ENCODE results near the gene TMEM117.
"Not testable (repeated sequence)": the region's sequence is repeated elsewhere in the genome, so short reads cannot be mapped to it uniquely, and the experiment has no call there.

Gene TMEM117

DNA sequence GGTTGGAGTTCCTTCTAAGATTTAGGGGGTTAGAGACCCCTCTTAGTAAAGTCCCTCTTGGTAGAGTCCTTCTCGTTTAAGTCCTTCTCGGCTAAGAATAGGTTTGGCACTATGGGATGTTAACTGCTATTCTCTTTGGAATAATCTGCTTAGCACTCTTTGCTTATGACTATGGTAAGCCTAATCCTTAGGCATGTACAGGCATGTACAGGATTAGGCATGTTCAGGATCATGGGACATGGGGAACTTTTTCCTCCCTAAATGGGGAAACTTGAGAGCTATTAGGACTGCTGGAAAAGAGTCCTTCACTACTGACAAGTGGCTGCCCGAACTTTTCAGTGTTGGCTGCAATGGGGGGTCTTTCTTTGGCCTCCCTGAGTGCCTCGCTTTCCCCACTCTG is 193.3 kb downstream of the TMEM117 start:
- no peak for DNase-seq

DNA sequence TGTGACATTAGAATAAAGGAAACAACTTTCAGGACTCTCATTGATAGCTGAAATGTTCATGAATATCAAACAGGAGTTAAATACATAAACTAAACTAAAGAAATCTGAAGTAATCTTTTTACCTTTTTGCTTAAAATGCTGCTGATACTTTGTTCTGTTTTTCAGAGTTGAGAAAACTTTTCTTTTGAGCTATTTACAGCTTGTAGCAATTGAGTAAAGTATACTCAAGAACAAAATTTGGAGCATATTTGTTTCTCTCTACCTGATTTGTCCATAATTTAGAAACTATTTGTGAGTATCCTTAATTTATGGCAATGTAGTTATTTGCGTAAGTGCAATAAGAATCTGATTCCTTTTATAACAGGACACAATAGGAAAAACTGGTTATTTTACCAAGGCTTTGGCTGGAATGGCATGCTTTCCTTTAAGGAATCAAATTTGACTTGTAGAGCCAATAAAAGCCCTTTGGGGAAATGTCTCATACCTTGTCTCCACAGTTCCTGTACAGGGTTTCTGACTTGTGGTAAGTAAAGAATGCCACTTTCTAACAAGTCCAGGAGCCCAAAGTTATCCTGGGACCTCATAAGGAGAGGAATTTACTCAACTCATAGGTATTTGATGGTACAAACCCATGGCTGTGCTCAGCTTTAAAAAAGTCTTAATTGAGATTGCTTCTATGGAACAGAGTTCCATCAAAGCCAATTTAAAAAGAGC is 195.7 kb downstream of the TMEM117 start:
- no peak for DNase-seq

DNA sequence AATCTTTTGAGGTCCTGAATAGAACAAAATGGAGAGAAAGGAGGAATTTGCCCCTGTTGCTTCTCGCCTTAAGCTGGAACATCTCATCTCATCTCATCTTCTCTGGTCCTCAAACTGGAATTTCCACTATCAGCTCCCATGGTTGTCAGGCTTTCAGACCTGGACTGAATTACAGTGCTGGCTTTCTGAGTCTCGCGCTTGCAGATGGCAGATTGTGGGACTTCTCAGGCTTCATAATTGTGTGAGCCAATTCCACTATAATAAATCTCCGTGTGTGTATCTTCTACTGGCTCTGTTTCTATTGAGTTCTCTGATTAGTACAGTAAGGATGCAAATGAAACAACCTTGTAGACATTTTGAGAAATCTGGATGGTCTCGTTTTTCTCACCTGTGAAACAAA is 199.0 kb downstream of the TMEM117 start:
- DNase-seq: no peak

DNA sequence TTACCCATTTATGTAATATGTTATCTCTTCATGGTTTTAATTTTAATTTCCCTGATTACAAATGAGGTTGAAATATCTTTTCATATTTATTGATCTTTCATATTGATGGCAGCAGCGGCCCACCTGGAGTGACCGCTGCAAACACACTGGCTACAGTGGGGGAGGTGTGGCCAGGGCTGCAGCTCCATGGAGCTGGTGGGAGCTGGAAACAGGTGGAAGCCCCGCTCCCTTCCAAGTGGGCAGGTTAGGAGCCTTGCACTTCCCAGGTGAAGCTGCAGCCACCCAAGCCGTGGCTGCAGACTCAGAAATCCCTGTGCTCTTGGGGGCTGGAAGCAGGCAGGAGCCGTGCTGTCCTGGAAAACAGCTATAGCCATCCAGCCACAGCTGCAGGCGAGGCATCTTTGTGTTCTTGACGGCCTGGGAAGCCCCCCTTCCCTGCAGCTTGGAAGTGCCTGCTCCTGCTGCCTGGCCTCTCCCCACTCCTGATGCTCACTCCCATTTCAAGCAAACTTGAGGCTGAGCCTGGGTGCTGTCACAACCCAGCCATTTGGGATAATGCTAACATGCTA is 201.1 kb downstream of the TMEM117 start:
- DNase-seq: no peak

DNA sequence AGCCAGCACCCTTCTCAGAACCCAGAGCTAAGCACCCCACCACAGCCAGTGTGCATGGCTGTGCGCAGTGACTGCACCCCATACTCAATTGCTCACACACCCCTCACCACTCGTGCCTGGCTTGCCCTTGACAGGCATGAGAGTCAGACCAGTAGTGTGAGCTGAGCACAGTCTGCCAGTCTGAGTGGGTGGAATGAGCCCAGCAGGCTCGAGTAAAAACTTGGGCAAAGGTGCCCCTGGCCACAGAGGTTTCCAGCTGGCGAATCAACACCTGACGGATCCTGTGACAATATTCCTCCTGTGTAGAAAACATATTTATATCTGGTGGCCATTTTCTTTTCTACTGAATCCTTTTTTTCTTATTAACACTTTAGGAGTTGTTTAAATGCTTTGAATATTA is 202.5 kb downstream of the TMEM117 start:
- DNase-seq: no peak

DNA sequence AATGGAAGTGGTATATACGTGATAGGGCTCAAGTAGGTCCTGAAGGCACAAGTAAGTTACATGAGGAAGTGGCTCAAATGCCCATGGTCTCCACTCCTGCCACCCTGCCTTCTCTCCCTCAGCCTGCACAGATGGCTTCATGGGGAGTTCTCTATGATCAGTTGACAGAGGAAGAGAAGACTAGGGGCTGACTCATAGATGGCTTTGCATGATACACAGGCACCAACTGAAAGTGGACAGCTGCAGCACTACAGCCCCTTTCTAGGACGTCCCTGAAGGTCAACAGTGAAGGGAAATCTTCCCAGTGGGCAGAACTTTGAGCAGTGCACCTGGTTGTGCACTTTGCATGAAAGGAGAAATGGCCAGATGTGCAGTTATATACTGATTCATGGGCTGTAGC is 208.6 kb downstream of the TMEM117 start:
- DNase-seq: not testable (repeated sequence)

DNA sequence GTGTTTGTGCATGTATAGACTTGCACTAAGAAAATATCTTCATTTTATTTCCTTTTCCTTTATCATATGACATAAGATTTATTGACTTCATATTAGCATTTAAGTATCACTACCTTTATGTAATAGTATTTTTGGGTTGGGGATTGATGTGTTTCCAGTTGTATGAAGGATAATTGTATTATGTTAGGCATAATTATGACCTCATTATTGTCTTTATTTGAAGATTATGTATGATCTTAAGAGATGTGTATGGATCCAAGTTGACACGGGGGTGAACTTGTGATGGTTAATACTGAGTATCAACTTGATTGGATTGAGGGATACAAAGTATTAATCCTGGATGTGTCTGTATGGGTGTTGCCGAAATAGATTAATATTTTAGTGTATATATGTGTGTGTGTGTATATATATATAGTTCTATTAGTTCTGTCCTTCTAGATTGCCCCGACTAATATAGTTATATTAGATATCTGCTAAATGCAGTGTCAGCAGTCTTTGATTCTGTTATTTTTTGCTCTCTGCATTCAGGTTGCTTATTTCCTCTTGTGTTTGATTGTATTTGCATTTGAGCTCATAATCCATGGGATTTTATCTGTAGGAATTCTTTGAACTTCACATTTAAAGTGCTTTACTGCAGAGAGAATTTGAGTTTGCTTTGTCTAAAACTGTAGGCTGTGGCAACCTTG is 211.0 kb downstream of the TMEM117 start:
- no peak for DNase-seq

DNA sequence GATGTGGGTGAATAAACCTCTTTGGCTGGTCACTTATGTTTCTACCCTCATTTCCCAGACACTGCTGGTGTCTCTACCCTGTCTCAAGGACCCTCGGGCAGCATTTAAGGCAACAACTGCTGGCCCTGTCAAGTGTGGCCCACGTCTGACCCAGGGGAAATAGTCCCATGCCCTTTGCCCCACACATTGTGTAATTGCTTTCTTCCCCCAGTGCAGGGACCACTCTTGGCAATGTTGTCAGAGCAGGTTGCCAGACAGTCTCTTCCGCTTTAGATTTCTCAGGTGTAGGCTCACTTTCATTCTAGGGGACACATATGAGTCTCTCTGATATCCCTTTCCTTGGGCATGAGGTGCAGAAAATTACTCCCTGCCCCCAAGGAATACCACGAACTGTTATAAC is 216.7 kb downstream of the TMEM117 start:
- DNase-seq: no peak

DNA sequence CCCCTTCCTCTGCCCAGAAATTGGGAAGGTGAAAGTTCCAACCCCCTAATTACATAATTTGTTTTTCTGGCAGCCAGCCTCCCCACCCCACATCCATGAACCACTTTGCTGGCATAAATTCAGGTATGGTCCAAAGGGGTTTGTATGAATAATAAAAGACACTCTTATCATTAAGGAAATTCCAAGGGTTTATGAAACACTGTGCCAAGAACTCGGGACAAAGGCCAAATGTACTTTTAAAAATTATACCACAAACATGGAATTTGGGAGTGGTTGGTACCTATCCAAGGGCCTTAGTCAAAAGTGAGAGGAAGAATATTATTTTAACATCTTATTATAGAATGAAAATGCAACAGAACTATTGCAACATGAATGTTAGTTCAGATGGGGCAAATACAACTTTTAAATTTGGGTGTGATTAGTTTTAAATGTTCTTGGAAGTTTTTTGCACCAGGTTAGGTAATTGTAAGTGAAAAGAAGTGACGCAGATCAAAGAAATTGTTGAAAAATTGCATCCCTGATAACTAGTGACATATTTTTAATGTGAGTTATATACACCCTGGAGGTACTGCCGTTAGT is 217.8 kb downstream of the TMEM117 start:
- no peak for DNase-seq

DNA sequence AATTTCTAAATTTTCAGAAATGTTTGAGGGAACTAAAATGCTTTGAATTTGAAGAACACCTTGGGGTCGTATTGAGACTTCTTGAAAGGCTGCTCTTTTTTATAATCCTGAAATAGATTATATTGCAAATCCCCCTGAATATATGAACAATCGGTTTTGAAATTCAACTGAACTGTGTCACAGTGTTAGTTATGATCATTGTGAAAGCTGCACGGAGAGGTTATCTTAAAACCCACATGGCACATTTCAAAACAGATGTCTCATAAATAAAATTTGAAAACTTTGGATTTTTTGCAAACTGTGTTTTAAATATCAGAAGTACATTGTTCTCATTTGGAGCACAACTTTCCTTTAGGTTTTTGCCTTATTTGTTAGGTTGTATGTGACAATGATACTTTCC is 218.4 kb downstream of the TMEM117 start:
- no peak for DNase-seq

DNA sequence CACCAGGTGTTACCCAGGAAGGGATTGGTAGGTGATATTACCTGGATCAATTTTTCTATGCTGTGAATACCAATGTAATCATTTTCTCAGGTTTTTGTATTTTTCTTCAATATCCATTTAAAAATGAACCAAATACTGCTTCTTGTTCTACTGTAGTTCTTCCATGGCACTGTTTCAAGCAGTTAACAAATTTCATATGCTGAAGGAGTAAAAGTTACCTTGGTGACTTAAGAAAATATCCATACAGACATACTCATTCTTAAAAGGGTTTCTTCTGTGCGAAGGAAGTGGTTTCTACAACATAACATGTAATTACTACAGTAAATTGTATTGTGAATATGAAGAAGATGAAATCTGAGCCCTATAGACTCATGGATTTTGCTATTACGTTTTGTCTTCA is 222.5 kb downstream of the TMEM117 start:
- DNase-seq: no peak

DNA sequence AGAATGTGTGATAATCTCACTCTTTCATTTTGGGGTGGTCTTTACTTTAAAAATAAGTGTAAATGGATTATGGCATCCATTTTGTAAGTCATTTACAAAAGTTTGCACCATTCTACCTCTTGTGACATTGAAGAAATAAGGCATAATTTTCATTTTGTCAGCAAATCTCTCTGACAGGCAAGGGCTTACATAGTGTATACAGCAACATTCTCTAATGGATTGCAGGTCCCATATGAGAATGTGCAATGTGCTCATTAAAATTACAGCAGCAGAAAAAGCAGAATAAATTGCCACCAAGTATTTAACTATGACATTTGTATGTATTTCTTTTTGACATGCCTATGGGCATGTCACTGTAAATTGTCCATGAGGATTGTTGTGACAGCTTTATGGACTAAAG is 223.6 kb downstream of the TMEM117 start:
- DNase-seq: no peak

DNA sequence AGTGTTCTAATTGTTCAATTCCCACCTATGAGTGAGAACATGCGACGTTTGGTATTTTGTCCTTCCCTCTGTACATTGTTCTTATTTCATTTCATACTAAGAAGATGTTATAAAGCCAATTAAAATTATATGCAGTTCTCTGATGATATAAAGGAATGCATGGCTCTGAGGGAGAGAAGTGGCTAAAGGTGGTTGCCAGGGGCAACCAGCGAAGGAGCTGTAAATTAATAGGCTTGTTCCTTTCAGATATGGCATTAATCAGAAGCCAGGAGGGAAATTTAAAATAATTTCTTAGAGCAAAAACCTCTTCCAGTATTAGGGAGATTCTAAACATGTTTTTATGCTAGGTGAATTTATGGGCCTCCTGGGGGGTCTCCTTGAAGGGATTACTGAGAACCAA is 227.8 kb downstream of the TMEM117 start:
- DNase-seq: no peak

DNA sequence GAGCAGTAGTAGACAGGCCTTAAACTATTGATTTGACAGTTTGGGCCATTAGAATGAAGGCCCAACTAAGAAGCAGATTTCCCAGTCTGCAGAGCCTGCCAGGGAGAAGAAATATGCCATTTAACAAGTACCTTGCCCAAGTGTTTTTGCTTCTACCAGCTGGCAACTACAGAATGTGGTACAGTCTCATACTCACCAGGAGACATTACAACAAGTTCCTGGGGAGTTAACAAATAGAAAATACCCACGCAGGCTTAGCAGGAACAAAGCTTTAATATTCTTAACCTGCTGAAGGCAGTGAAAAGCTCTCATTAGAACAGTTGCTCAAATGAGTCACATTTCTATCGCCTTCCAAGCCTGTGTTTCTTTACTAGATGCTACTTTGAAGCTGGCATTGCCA is 241.0 kb downstream of the TMEM117 start:
- no peak for DNase-seq

DNA sequence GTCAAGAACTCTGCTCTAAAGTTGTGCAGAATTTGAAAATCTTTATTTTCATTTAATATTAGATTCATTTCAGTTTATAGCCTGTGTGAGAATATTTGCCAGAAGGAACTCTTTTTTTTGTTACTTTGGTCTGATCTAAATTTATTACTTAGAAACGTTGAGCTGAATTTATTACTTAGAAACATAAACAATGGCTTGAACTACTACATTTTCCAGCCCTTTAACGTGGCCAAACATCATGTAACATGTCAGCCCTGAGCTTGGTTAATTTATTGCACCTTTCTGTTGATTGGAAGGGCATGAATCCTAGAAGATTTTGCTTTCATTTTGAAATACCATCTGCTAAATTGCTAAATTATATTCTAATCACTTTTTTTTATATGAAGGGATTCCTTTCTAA is 241.4 kb downstream of the TMEM117 start:
- no peak for DNase-seq

DNA sequence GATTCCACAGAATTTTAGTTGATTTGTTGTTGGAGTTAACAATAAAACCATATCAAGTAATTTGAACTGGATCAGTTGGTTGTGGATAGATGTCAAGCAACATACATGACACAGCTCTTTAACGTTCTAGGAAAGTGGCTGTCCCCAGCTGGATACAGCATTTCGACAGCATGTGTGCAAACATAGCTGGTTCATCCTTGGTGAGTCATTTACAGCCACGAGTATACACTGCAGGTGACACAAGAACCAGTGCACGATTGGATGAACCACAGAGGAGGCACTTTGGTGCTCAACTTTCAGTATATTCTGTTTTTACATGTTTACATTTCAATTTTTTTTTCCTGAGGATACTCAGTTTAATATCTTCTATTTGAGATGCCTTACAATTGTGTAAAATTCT is 242.4 kb downstream of the TMEM117 start:
- no peak for DNase-seq

DNA sequence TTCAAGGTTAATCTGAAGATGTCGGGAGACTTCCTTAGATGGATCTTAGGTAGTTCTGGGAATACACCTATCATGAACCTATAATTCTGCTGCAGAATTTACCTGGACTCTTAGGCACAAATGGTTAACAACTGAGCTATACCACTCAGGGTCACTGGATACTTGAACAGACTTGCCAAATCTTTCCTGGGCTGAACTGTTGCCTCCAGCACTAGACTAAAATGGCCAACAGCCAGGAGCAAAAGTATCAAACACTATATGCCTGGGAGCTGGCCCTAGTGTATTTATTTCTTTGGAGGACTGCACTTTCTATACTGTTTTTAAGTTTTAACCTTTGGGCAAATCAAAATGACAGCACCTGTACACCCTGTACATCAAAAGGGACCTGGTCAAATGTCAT is 252.8 kb downstream of the TMEM117 start:
- DNase-seq: no peak

DNA sequence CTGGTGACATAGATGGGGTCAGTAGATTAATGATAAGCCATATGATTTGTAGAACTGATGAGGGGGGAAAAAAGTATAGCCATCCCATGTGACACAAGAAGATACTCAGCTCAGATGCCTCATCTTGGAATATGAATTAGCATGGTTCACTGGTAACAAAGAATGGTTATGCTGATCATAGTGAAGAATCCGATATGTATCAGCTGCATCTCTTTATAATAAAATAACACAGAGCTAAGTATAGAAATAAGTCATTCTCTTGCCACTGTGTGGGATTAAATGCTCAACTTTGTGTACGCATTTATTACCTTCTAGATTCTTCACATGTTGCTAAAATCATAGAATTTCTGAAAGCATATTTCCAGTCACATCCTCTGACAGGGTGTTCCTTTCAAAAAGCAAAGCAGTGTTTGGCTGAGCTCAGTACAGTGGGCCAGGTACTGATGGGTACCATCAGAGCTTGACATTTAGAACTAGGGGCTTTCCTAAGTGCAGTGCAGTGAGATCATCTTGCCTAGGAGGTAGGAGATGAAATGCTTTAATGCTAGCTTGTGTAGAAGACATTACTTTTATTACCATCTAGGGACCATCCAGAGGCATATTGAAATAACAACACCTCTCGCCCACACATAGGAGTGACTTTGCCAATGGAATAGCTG is 256.2 kb downstream of the TMEM117 start:
- DNase-seq: no peak

DNA sequence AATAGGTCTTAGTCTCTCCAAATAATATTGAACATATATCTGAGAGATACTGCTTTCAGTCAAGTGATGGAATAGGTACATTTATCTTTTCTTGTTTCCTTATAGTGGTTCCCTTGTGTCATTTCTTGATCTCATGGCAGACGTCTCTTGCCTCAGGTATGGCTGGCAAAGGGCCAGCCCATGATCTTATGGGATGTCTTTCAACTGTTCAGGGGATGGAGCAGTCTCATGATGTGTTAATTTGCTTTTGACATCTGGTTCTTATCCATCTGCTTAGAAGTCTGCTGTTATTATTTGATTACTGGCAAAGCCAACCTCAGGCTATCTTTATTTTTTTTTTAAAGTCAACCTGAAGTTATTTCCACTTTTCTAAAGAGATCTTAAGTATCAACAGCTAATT is 262.9 kb downstream of the TMEM117 start:
- DNase-seq: no peak

DNA sequence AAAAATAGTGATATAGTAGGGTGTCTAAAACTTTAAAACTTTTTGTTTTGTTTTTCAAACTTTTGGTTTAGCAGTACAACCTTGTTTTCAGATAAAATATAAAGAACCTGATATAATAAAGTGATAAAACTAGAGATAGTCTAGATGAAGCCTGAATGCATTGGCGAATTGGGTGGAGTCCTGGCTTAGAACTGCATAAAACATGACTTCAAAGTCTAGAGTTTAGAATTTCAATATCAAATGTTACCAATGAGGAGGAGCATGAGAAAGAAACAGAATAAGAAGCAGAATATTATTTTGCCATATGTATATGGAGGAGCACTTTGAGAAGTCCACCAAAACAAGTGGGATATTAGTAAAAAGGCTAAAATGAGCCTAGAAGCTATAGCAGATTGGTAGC is 263.6 kb downstream of the TMEM117 start:
- DNase-seq: no peak

DNA sequence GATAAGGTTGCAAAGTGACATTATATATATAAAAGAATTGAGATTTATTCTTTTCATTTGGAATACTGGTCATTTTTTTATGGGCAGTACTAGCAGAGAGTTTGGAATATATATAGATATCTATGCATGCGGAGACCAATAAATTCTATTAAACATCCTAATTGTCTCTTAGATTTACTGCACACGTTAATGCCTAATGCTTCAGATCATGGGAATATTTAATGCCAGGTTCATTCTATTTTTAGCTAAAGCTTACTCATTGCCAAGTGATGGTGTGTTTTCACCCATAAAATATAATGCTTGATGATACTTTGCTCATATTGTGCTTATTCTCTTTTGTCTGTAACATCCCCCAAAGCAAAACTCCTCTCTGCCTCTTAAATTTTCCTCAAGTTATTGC is 264.4 kb downstream of the TMEM117 start:
- no peak for DNase-seq

DNA sequence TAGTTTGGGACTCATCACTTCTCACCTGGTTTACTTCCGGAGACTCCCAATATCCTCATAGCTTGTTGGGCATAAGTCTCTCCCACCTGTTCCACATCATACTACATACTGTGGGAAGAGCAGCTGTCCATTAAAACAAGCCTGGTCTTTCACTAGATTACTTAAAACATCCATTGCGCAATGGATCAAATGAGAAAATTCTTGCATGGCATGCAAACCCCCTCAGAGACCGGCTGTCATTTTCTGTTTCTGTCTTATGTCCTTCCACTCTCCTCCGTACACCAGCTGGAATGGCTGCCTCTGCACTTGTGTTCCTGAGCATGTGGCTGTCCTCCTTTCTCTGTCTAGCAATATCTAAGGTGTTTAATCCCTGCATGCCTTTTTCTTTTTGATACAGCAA is 265.6 kb downstream of the TMEM117 start:
- DNase-seq: no peak

DNA sequence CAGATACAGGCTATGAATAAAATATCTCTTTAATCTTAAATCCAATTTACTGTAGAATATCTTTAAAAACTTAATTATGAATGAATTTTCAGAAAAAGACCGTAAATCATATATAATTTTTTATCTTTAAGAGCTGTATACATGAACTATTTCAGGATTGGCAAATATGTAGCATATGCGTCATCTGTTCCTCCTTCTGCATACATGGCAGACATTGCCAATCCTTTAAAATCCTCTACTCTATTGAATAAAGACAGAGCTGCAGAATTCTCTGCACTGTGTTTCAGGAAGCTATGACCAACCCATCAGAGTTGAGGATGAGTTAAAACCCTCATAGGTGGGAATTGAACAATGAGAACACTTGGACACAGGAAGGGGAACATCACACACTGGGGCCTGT is 279.0 kb downstream of the TMEM117 start:
- no peak for DNase-seq

DNA sequence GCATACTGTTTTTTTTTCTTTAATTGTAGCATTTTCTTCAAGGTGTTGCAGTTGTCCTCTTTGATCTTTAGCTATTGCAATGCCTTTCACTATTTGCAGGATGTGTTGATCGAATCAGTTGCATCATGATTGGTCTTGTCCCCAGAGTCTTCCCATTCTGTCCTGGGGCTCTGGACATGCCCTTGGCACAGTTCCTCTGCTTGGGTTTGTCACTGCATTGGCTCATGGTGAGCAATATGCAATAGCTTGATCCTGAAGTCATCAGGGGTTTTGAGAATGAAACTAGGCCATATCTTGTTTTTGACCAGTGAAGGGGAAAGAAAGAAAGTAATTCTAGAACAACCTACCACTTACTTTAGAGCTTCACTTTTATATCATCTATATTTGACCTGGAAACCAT is 281.5 kb downstream of the TMEM117 start:
- no peak for DNase-seq

All from NCI-H1930 (cell line).